ENCODE results near the gene PXYLP1.

- TF ChIP-seq POLR2AphosphoS5 (IDR thresholded peaks at IDR 0.05; ENCODE audit: low read depth, low read length): no peak
- TF ChIP-seq POLR2A (IDR thresholded peaks at IDR 0.05; ENCODE audit: low read depth, low read length): no peak
- TF ChIP-seq TAF1 (IDR thresholded peaks at IDR 0.05; ENCODE audit: borderline replicate concordance, low read depth, low read length): no peak
Observed at GRCh38 chr3:141320399-141321108, 88.9 kb downstream of the PXYLP1 start.
